ENCODE results near the gene TARBP1.

TARBP1 gene

GRCh38 chr1:234361102-234361603 is 117.8 kb downstream of the TARBP1 start:
- no peak for DNase-seq (ENCODE audit: extremely low read depth in 1 of 2, low read depth in 1 of 2)

DNA sequence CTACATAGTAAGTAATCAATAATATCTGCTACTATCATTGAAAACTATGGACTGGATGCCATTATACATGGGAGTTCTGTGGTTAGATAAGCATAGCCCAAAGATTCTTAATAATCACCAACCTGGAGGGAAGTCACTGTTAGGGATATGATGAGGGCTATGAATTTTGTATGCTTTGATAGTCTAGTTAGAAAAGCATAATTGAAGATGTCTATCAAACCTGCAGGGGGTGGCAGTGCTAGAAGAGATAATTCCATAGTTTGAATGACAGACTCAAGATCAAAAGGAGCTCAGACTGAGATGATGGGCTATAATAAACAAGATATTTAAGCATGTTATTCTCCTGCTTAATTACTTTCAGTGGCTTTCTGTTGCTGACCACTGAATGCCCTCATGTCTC is 121.1 kb downstream of the TARBP1 start:
- DNase-seq (ENCODE audit: extremely low read depth in 1 of 2, low read depth in 1 of 2), result no peak

DNA sequence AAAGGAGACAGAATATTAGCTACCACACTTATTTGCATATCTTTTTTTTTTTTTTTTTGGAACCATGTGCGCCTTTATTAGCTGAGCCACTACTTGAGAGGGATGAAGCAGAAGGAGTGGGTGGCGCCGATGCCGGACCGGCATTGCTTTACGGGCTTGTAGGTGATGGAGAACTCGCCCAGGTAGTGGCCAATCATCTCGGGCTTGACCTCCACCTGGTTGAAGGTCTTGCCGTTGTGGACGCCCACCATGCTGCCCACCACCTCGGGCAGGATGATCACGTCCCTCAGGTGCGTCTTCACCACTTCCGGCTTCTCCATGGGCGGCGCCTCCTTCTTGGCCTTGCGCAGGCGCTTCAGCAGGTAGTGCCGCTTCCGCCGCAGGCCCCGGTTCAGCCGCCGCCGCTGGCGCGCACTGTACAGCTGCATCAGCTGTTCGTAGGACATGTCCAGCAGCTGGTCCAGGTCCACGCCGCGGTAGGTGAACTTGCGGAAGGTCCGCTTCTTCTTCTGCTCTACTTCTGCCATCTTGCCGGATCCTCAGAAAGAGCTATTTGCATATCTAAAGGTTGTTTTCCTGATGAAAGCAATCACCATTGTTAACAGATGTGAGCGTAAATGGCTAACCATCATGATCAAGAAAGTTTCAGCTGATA is 122.2 kb downstream of the TARBP1 start:
- DNase-seq (ENCODE audit: extremely low read depth in 1 of 2, low read depth in 1 of 2), result peak; percentile 11 to 24

DNA sequence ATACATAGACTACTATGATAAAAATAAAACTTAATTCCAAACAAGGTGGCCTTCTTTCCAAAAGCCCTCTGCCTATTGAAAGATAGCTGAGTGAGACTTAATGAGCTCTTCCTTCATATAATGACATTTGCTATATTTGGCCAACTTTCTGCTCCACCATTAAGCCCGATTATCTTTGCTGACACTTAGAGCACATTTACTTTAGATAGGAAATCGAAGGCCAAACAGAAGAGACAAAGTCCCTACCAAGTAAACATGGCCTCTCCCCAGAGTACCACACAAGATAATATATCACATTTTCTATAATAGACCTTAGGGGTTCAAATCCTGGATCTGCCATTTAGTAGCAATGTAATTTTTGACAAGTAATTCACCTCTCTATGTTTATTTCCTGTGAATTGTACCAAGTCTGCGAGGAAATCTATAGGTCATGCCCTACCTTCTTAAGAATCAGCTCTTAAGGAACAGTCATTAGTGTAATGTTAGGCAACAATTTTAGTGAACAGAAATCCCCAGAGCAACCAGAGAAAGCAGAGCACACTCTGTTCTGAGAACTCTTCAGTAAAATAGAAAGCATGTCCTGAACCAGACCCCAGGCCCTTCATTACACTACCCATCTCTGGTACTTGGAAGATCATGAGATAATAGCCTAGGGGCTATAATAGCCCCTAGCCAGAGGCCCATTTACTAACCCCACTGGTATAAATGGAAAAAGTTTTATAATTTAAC is 123.0 kb downstream of the TARBP1 start:
- DNase-seq (ENCODE audit: extremely low read depth in 1 of 2, low read depth in 1 of 2), result no peak

DNA sequence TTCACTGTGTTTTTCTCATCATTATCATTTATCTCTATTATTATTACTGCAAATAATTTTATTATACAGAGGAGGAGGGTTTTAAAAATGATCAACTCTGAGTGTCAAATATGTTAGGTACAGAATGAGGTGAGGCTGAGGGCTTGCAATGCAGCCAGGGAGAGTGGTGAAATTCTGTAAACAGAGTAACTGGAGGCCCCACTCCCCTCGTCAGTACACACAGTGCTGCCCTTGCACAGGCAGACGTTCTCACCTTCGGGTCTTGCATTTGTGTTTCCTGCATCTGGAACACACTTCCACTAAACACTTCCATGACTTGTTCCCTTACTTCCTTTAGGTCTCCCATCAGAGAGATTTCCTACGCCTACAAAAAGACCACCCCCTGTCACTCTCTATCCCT is 130.0 kb downstream of the TARBP1 start:
- no peak for DNase-seq (ENCODE audit: extremely low read depth in 1 of 2, low read depth in 1 of 2)

DNA sequence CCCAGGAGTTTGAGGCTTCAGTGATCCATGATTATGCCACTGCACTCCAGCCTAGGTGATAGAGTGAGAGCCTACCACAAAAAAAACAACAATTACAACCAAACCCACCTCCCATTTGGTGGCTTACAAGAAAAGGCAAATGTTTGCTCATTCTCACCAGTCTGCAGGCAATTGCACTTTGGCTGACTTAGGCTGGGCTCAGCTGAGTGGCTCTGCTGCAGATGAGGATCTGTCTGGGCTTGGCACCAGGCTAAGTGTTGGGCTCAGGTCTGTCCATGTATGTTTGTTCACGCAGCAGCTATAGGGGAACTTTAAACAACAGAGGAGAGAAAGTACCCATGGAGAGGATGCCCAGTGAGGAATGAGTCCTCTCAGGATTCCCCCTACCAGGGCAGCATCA is 133.7 kb downstream of the TARBP1 start:
- DNase-seq (ENCODE audit: extremely low read depth in 1 of 2, low read depth in 1 of 2), result no peak

- no peak for DNase-seq (ENCODE audit: extremely low read depth in 1 of 2, low read depth in 1 of 2)
These were observed 136.2 kb downstream of the TARBP1 start for GRCh38 chr1:234342774-234343173.

Measured in stimulated activated CD8-positive, alpha-beta memory T cell treated with anti-CD3 and anti-CD28 coated beads, Interleukin-7, amount 100 ng/mL, for 48 hours (primary cell).